Fibroblast of lung (primary cell): ENCODE results near the gene MORC1. TPM values are rescaled to one million over a fixed set of nuclear protein-coding genes. Genes with fewer than 3 reads are reported as not detected.

Source experiments
- DNase-seq, 2 donors: peaks; one replicate each; pipeline versions ENCODE4 v3.0.0 to v3.0.0-alpha.2; 2010; ENCODE audit warnings: low read depth in 2 of 2
- H2AFZ ChIP-seq: 2 replicates; pipeline ENCODE4 v1.5.1; 2012; ENCODE audit warnings: low read length, control low read depth, inconsistent platforms
- H3K27ac ChIP-seq: 2 replicates; pipeline ENCODE4 v1.5.1; 2011; ENCODE audit warnings: low read length, control low read depth; ENCODE audit not compliant: insufficient read depth
- H3K27me3 ChIP-seq: 2 replicates; pipeline ENCODE4 v1.5.1; 2011; ENCODE audit warnings: mild to moderate bottlenecking, low read length; ENCODE audit not compliant: control insufficient read depth, insufficient read depth
- H3K36me3 ChIP-seq: 2 replicates; pipeline ENCODE4 v1.5.1; 2011; ENCODE audit warnings: low read length; ENCODE audit not compliant: control insufficient read depth, insufficient read depth
- H3K4me1 ChIP-seq: 2 replicates; pipeline ENCODE4 v1.5.1; 2011; ENCODE audit warnings: low read length; ENCODE audit not compliant: control insufficient read depth, insufficient read depth; ENCODE audit errors: extremely low read depth
- H3K4me2 ChIP-seq: 2 replicates; pipeline ENCODE4 v1.5.1; 2011; ENCODE audit warnings: low read length, control low read depth; ENCODE audit not compliant: insufficient read depth; ENCODE audit errors: extremely low read depth
- H3K4me3 ChIP-seq, 4 experiments: fragments of 200-600 bp in 1 of 4; sonication (generic) in 1 of 4; replicated peaks in 1 of 4; 2 replicates each; pipeline ENCODE4 v1.5.1; 2011 to 2016; ENCODE audit warnings: low read length in 4 of 4, low read depth in 3 of 4, mild to moderate bottlenecking in 3 of 4, control low read depth in 2 of 4, inconsistent platforms in 1 of 4, mixed read lengths in 1 of 4; ENCODE audit not compliant: insufficient read depth in 1 of 4; ENCODE audit errors: control extremely low read depth in 1 of 4
- H3K79me2 ChIP-seq: 2 replicates; pipeline ENCODE4 v1.5.1; 2012; ENCODE audit warnings: mild to moderate bottlenecking, low read length, inconsistent platforms; ENCODE audit not compliant: control insufficient read depth, insufficient read depth
- H3K9ac ChIP-seq: 2 replicates; pipeline ENCODE4 v1.5.1; 2011; ENCODE audit warnings: mild to moderate bottlenecking, low read length, control low read depth; ENCODE audit not compliant: insufficient read depth
- H3K9me3 ChIP-seq: 2 replicates; pipeline ENCODE4 v1.5.1; 2012; ENCODE audit warnings: low read depth, low read length; ENCODE audit not compliant: control insufficient read depth, insufficient read depth
- H4K20me1 ChIP-seq: 2 replicates; pipeline ENCODE4 v1.5.1; 2011; ENCODE audit warnings: low read length; ENCODE audit not compliant: control insufficient read depth, insufficient read depth; ENCODE audit errors: extremely low read depth
- CTCF ChIP-seq, 2 donors: IDR thresholded peaks in 1 of 2; conservative IDR thresholded peaks in 1 of 2; 1 replicate in 1 of 2; 2 replicates in 1 of 2; pipeline ENCODE4 v1.5.1; 2011 to 2012; ENCODE audit warnings: low read length in 2 of 2, control low read depth in 1 of 2, inconsistent platforms in 1 of 2, low read depth in 1 of 2, mild to moderate bottlenecking in 1 of 2
- EZH2 ChIP-seq: IDR thresholded peaks from 2 replicates; pipeline ENCODE4 v1.5.1; 2012; ENCODE audit warnings: low read length, control low read depth, mild to moderate bottlenecking; ENCODE audit errors: missing control alignments
- polyA minus RNA-seq: library from RNA; depleted of rRNA, polyadenylated mRNA; stranded (reverse); fragments of >200 nt; gene quantifications from 2 replicates; pipeline ENCODE4 v1.2.3, GENCODE V29; 2011; ENCODE audit warnings: low replicate concordance
- polyA plus RNA-seq, 2 donors: library from polyadenylated mRNA; depleted of rRNA in 1 of 2; stranded (reverse) in 1 of 2; unstranded in 1 of 2; fragments of >200 nt; gene quantifications; 2 replicates each; pipeline ENCODE4 v1.2.1, GENCODE V29; 2011 to 2012; ENCODE audit warnings: missing spikeins in 1 of 2
- total RNA-seq: library from RNA; depleted of rRNA; stranded (reverse); fragments of >200 nt; gene quantifications from 2 replicates; pipeline ENCODE4 v1.2.1, GENCODE V29; 2014

Gene MORC1
- total RNA-seq (not detected in 2 replicates), polyA plus RNA-seq (not detected in 2 replicates), polyA minus RNA-seq (not detected in 2 replicates)
- polyA plus RNA-seq (2012) = not detected in 2 replicates

GRCh38 chr3:109117939-109118338 is at the start of gene MORC1:
Gene MORC1, minus strand, starts transcription at chr3:109118134. Its CDS starts 75 bp downstream, at chr3:109118059.
- H4K20me1 ChIP-seq = no peaks in the 10 kb centered on the region
- DNase-seq = no peak
- no peak for TF ChIP-seq CTCF (conservative IDR thresholded peaks at IDR 0.05 in 1 of 2, IDR thresholded peaks at IDR 0.05 in 1 of 2; ENCODE audit: low read depth in 1 of 2, low read length in 2 of 2)
- TF ChIP-seq EZH2 = no peak
- H3K27me3 ChIP-seq = no peaks in the 10 kb centered on the region
- no peak within 1 kb of the TSS for H3K4me2 ChIP-seq
- no peaks in the 10 kb centered on the region for H3K9me3 ChIP-seq
- no peak within 1 kb of the TSS for H3K4me3 ChIP-seq
- no peak within 1 kb of the TSS for H3K27ac ChIP-seq
- no peak within 1 kb of the TSS for H3K9ac ChIP-seq
- no peaks in the 10 kb centered on the region for H3K36me3 ChIP-seq
- H3K79me2 ChIP-seq = no peaks in the 10 kb centered on the region
- H2AFZ ChIP-seq = no peak within 1 kb of the TSS
- no peaks in the 10 kb centered on the region for H3K4me1 ChIP-seq

GRCh38 chr3:109165905-109166304 is 48.0 kb upstream of the MORC1 start:
- Histone ChIP-seq H3K4me1 (no peaks in the 10 kb centered on the region), H3K9ac (no peak overlapping the region), H3K27me3 (no peaks in the 10 kb centered on the region), H3K4me2 (no peak overlapping the region), H3K9me3 (no peaks in the 10 kb centered on the region), H3K27ac (no peak overlapping the region), H3K79me2 (no peaks in the 10 kb centered on the region), H3K36me3 (no peaks in the 10 kb centered on the region), H4K20me1 (no peaks in the 10 kb centered on the region), H3K4me3 (no peak overlapping the region), H2AFZ (no peak overlapping the region)
- no peak for DNase-seq
- TF ChIP-seq EZH2 (no peak), CTCF (conservative IDR thresholded peaks at IDR 0.05 in 1 of 2, IDR thresholded peaks at IDR 0.05 in 1 of 2; ENCODE audit: low read depth in 1 of 2, low read length in 2 of 2) (no peak)

GRCh38 chr3:109161487-109162123 is 43.7 kb upstream of the MORC1 start:
- TF ChIP-seq EZH2 (no peak), CTCF (conservative IDR thresholded peaks at IDR 0.05 in 1 of 2, IDR thresholded peaks at IDR 0.05 in 1 of 2; ENCODE audit: low read depth in 1 of 2, low read length in 2 of 2) (no peak)
- Histone ChIP-seq H3K4me2 (no peak overlapping the region), H3K79me2 (no peaks in the 10 kb centered on the region), H3K4me3 (no peak overlapping the region), H3K9ac (no peak overlapping the region), H4K20me1 (no peaks in the 10 kb centered on the region), H3K27ac (no peak overlapping the region), H3K36me3 (no peaks in the 10 kb centered on the region), H3K27me3 (no peaks in the 10 kb centered on the region), H3K4me1 (no peaks in the 10 kb centered on the region), H2AFZ (no peak overlapping the region), H3K9me3 (no peaks in the 10 kb centered on the region)
- no peak for DNase-seq
